GM12891 (cell line): ENCODE results near the gene SLC43A1.

Experiments used
- DNase-seq: peaks from one replicate; pipeline ENCODE4 v3.0.0; 2011; ENCODE audit warnings: low spot score; ENCODE audit not compliant: insufficient read length
- FAIRE-seq: peaks from 2 replicates; lab custom pipeline; 2011; peaks lifted over from hg19 to GRCh38; lab: Jason Lieb, UNC
- PAX5 ChIP-seq: IDR thresholded peaks from 2 replicates; pipeline ENCODE4 v1.6.1; 2011; ENCODE audit warnings: low read length, moderate library complexity, mild to moderate bottlenecking; ENCODE audit not compliant: insufficient read depth, severe bottlenecking
- POLR2A ChIP-seq: IDR thresholded peaks from 2 replicates; pipeline ENCODE4 v1.6.1; 2011; ENCODE audit warnings: low read depth, low read length, control low read depth
- POLR2AphosphoS5 ChIP-seq: IDR thresholded peaks from 2 replicates; pipeline ENCODE4 v1.6.1; 2011; ENCODE audit warnings: low read depth, low read length, control low read depth
- POU2F2 ChIP-seq: IDR thresholded peaks from 2 replicates; pipeline ENCODE4 v1.6.1; 2011; ENCODE audit warnings: low read depth, mild to moderate bottlenecking, control low read depth, low read length, moderate library complexity
- SPI1 ChIP-seq: IDR thresholded peaks from 2 replicates; pipeline ENCODE4 v1.6.1; 2011; ENCODE audit warnings: low read depth, low read length, control low read depth
- TAF1 ChIP-seq: IDR thresholded peaks from 2 replicates; pipeline ENCODE4 v1.6.1; 2011; ENCODE audit warnings: low read depth, low read length, control low read depth

Gene SLC43A1

GRCh38 chr11:57481915-57482781 is 33.4 kb downstream of the SLC43A1 start:
- DNase-seq (no peak), FAIRE-seq (no peak)
- TF ChIP-seq POLR2AphosphoS5 (no peak), TAF1 (no peak), POU2F2 (no peak), POLR2A (no peak), PAX5 (no peak), SPI1 (no peak)

DNA sequence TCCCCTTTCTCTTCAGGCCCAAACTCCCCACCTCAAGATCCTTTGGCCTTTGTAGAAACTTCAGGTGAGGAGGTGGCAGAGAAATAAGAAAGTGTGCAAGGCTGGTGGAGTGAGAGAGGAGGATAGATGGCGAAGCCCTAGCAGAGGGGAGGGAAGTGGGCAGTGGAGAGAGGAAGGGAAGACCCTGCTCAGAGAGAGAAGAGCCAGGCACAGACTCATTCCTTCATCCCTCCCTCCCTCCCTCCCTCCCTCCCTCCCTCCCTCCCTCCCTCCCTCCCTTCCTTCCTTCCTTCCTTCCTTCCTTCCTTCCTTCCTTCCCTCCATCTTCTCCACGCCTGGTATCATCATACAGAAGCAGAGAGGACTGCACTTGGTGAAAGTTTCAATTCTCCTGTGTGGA is 34.2 kb downstream of the SLC43A1 start:
- TF ChIP-seq PAX5 (no peak), SPI1 (no peak), POU2F2 (no peak), POLR2A (no peak), POLR2AphosphoS5 (no peak), TAF1 (no peak)
- DNase-seq = no peak
- FAIRE-seq = no peak

GRCh38 chr11:57480409-57481137 is 34.9 kb downstream of the SLC43A1 start:
- TF ChIP-seq PAX5 (no peak), POLR2AphosphoS5 (no peak), POLR2A (no peak), POU2F2 (no peak), TAF1 (no peak), SPI1 (no peak)
- FAIRE-seq = peak; percentile 31
- DNase-seq = peak; percentile 71

DNA sequence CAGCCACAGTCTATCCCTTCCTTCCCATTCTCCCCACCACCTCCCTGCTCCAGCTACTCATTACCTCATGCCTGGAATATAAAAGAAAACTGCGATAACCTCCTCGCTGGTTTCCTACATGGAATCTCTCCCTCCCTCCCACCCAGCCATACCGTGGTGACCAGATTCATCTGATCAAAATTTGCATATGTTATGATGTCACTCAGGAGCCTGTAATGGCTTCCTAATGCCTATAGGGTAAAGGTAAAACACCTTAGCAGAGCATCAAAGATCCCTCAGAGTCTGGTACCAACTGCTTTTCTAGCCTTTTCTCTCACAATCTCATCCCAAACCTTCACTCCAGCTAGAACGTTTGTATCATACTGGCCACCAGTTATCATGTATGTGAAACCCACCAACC is 35.6 kb downstream of the SLC43A1 start:
- FAIRE-seq = no peak

DNA sequence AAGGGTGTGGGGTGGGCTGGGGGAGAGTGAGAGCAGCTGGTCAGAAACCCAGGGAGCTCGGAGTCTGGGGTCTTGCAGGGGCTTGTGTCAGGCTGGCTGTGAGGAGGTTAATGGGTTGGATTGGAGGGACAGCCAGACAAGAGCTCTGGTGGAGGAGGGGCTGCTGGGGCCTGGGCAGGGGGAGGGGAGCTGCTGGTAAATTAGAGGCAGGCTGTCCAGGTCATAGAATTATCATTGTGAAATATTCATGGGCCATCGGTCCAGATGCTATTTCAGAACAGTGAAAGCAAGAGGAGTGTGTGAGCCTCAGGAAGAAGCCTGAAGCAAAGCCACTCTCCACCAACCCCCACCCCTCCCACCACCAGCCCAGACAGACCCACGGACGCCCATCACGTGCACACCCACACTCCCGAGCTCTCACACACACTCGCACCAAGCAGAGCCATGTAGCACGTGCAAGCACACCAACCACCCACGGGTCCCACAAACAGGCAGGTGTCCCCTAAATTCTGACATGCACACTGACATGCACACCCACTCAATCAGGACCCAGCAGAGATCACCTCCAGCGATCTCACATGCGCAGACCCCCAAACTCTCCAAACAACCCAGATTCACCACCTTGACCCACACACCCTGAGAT is 36.4 kb downstream of the SLC43A1 start:
- FAIRE-seq = no peak
- no peak for DNase-seq
- TF ChIP-seq POLR2AphosphoS5 (no peak), SPI1 (no peak), TAF1 (no peak), POU2F2 (no peak), PAX5 (no peak), POLR2A (no peak)

More for the DNA sequence above, 35.6 kb downstream of the SLC43A1 start:
- DNase-seq = no peak
- no peak for TF ChIP-seq POU2F2
- TF ChIP-seq SPI1 = no peak
- TF ChIP-seq POLR2A = no peak
- TF ChIP-seq TAF1 = no peak
- no peak for TF ChIP-seq POLR2AphosphoS5
- TF ChIP-seq PAX5 = no peak

DNA sequence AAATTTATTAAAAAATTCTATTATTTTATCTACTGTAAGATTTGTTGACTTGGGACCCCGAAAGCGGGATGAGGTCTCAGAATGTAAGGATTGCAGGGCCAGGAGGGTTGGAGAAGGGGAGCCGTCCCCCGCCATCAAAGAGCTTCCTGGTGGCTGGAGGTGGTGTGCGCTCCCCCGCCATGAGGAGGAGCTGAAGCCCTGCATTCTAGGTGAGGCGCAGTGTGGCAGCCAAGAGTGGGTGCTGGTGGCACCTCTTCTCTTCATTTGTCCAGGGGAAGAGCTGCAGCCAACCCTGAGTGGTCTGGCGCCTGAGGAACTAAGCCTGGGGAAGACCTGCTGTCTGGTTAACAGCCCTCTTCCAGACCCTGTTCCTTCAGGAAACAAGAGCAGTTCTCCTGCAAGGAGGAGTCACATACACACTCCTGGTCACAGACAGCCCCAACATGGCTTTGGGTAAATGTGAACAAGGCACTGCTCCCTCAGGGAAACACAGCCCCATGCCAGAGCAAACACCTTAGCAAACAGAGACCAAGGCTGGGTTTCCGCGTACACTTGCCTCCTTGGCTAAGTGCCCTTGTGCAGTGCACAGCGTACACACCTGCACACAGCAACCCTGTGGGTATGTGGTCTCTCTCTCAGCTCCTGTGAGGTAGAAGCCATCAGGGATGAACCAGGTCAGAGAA is 37.9 kb downstream of the SLC43A1 start:
- no peak for FAIRE-seq
- no peak for DNase-seq
- TF ChIP-seq POU2F2 (no peak), PAX5 (no peak), SPI1 (no peak)

DNA sequence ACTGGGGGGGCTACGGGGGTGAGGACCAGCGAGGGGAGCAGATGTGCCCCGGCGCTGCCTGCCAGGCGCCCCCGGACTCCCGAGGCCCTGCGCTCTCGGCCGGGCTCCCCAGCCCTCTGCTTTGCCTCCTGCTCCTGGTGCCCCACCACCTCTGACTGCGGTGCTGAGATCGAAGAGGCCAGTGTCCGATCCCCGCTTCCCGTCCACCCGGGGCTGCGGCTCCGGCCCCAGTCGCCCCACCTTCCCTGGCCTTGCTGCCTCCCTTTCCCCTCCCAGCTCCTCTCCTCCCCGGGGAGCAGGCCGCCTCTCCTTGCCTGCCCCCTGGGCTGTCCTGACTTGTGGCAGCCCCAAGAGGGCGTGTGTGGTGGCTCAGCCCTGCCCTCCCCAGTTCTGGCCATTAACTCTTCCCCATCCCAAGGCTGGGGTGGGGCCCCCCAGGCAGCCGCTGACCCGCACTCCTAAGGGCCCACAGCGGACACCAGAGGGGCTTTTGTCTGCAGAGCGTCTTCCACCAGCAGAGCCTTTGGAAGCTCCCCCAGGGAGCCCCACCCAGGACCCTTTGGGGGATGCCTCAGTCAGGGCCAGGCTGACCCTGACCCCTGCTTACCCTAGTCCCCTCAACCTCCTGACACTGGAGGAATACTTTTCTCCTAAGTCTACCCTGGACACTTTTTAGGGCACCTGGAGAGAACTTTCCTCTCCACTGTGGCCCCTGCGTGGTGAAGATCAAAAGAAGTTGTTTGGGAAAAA is 38.6 kb downstream of the SLC43A1 start:
- no peak for TF ChIP-seq SPI1
- no peak for TF ChIP-seq POLR2AphosphoS5
- no peak for TF ChIP-seq POLR2A
- TF ChIP-seq PAX5 = no peak
- no peak for TF ChIP-seq POU2F2
- TF ChIP-seq TAF1 = no peak
- FAIRE-seq (peak; percentile 87), DNase-seq (no peak)
